ENCODE measurements around the gene PTPRA. TPM values are rescaled to one million over a fixed set of nuclear protein-coding genes. Genes with fewer than 3 reads are reported as not detected.
A peak's percentile ranks its signal among the peaks of the same experiment; 100 is the strongest.

PTPRA gene
- total RNA-seq, 4 donors from 2014 or later: 49.2 to 80.8 (median 60.4) TPM

- peak; percentile 96 for DNase-seq (ENCODE audit: extremely low spot score)
- H3K4me3 ChIP-seq: peak within 1 kb of the TSS; percentile 84 to 96 (median 93)
- TF ChIP-seq POLR2AphosphoS5 (IDR thresholded peaks at IDR 0.05): peak; percentile 79 to 88
- no peak for TF ChIP-seq POLR2A (IDR thresholded peaks at IDR 0.05; ENCODE audit: low read depth)
- intact Hi-C loops (cut with DNase I): loop anchor here (2.0 to 10.0 kb wide), 2 partner anchors 32 to 146 kb away; partner anchors contain the start of genes EBF4 and PTPRA
- H3K27ac ChIP-seq (replicated peaks in 1 of 4): peak within 1 kb of the TSS; percentile 89 to 94 (median 91)
- 0% methylated on average over 14 of the region's 98 CpGs for whole genome bisulfite sequencing
- no peaks in the 10 kb centered on the region for H3K27me3 ChIP-seq
- peaks cover 0 to 30% (median 20%) of the 10 kb centered on the region in 4 donors for H3K36me3 ChIP-seq
- H3K9me3 ChIP-seq: no peaks in the 10 kb centered on the region
- H3K4me1 ChIP-seq: peaks cover 15 to 32% (median 25%) of the 10 kb centered on the region in 4 donors
Observed at GRCh38 chr20:2840138-2840966, 32.9 kb upstream of the PTPRA start, which contains the start of the genes PCED1A and VPS16. PCED1A (minus strand) TSS chr20:2840655; CDS start chr20:2839912, 743 bp downstream. VPS16 (plus strand) TSS chr20:2840745; CDS start chr20:2840775, 30 bp downstream.

- no peak for TF ChIP-seq EP300 (IDR thresholded peaks at IDR 0.05)
- no peak for TF ChIP-seq POLR2A (IDR thresholded peaks at IDR 0.05; ENCODE audit: low read depth)
- TF ChIP-seq POLR2AphosphoS5 (IDR thresholded peaks at IDR 0.05): no peak
- no peak for TF ChIP-seq CTCF (IDR thresholded peaks at IDR 0.05)
- peak overlapping the region; percentile 89 to 94 (median 91) for H3K27ac ChIP-seq (replicated peaks in 1 of 4)
Observed at GRCh38 chr20:2840967-2841531, 32.2 kb upstream of the PTPRA start.

GRCh38 chr20:2845607-2846006 lies 27.7 kb upstream of the PTPRA start:
- no peak overlapping the region for H3K4me3 ChIP-seq
- WGBS: 82% methylated on average over 2 of the region's 2 CpGs
- H3K4me1 ChIP-seq: peaks cover 10 to 17% (median 12%) of the 10 kb centered on the region in 4 donors
- H3K9me3 ChIP-seq: no peaks in the 10 kb centered on the region
- H3K36me3 ChIP-seq: peaks cover 0 to 20% (median 5%) of the 10 kb centered on the region in 4 donors
- no peak for DNase-seq (ENCODE audit: extremely low spot score)
- no peaks in the 10 kb centered on the region for H3K27me3 ChIP-seq
- intact Hi-C loops (cut with DNase I): loop anchor here (10.0 kb wide), 1 partner anchor 151 kb away; the partner anchor contains the start of gene EBF4
- TF ChIP-seq POLR2AphosphoS5 (IDR thresholded peaks at IDR 0.05): no peak
- no peak for TF ChIP-seq CTCF (IDR thresholded peaks at IDR 0.05)
- no peak for TF ChIP-seq EP300 (IDR thresholded peaks at IDR 0.05)
- TF ChIP-seq POLR2A (IDR thresholded peaks at IDR 0.05; ENCODE audit: low read depth): no peak
- H3K27ac ChIP-seq (replicated peaks in 1 of 4): no peak overlapping the region

More at GRCh38 chr20:2840967-2841531, 32.2 kb upstream of the PTPRA start:
- peak overlapping the region; percentile 84 to 96 (median 93) for H3K4me3 ChIP-seq
- H3K4me1 ChIP-seq: peaks cover 15 to 32% (median 25%) of the 10 kb centered on the region in 4 donors
- WGBS: 15% methylated on average over 4 of the region's 33 CpGs
- peaks cover 0 to 26% (median 18%) of the 10 kb centered on the region in 4 donors for H3K36me3 ChIP-seq
- H3K9me3 ChIP-seq: no peaks in the 10 kb centered on the region
- DNase-seq (ENCODE audit: extremely low spot score): peak; percentile 96
- intact Hi-C loops (cut with DNase I): loop anchor here (2.0 to 10.0 kb wide), 2 partner anchors 32 to 146 kb away; partner anchors contain the start of genes EBF4 and PTPRA
- no peaks in the 10 kb centered on the region for H3K27me3 ChIP-seq

GRCh38 chr20:2846698-2847097 lies 26.6 kb upstream of the PTPRA start:
- Histone ChIP-seq H3K4me1 (peaks cover 3 to 11% (median 6%) of the 10 kb centered on the region in 4 donors), H3K9me3 (no peaks in the 10 kb centered on the region), H3K4me3 (no peak overlapping the region), H3K27ac (replicated peaks in 1 of 4) (no peak overlapping the region), H3K27me3 (no peaks in the 10 kb centered on the region), H3K36me3 (peaks cover 0 to 20% (median 5%) of the 10 kb centered on the region in 4 donors)
- WGBS: 84% methylated on average over 5 of the region's 5 CpGs
- no peak for TF ChIP-seq POLR2A (IDR thresholded peaks at IDR 0.05; ENCODE audit: low read depth)
- TF ChIP-seq EP300 (IDR thresholded peaks at IDR 0.05): no peak
- TF ChIP-seq POLR2AphosphoS5 (IDR thresholded peaks at IDR 0.05): no peak
- TF ChIP-seq CTCF (IDR thresholded peaks at IDR 0.05): no peak
- no peak for DNase-seq (ENCODE audit: extremely low spot score)
- intact Hi-C loops (cut with DNase I): loop anchor here (10.0 kb wide), 1 partner anchor 152 kb away; the partner anchor contains the start of gene EBF4

All from esophagus muscularis mucosa (tissue), 4 donors.